IPS-11a (cell line): Measurements from ENCODE around the gene CAB39.

Source experiments
- H3K4me3 ChIP-seq: one replicate; pipeline ENCODE4 v1.5.1; 2013; ENCODE audit warnings: low read depth, low read length, control low read depth

The CAB39 gene

DNA sequence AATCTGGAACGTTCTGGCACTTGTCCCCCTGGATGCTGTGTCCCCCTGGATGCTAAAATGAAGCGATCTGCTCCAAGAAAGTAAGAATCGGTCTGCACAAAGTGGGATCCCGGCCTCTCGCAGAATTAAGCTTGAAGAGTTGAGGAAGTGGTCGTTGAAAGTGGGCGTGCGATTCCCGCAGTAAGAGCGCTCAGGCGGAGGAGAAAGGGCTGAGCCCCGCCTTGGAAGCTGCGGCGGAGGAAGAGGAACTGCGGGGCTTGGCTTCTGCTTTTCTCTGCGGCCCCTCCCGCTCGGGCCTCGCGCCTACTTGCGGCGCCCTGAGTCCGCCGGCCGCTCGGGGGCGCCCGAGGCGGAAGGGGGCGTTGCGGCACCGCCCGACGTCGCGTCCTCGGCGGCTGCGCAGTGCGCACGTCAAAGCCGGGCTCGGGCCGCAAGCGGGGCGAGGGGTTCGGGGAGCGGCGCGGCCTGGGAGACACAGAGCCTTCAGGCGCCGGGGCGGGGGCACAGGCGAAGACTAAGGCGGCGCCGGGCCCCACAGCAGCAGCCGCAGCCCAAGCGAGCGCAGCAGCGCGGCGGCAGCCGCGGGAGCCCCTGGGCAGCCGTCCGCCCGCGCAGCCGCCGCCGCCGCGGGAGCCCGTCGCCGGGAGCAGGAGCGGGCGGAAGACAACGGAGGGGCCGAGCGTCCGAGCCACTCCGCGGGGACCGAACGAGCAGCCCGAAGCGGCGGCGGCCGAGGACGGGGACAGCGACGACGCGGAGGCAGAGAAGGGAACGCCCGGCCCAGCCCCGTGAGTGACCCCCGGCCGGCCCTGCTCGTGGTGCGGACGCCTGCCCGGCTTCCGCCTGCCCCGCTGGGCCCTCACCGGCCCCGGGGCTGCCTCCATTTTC is at the start of gene CAB39:
TSS of gene CAB39 (plus strand) at position 400 of the 888 bp plus-strand sequence. CDS start 47,160 bp downstream, outside the sequence.
- H3K4me3 ChIP-seq = peak within 1 kb of the TSS; percentile 80

DNA sequence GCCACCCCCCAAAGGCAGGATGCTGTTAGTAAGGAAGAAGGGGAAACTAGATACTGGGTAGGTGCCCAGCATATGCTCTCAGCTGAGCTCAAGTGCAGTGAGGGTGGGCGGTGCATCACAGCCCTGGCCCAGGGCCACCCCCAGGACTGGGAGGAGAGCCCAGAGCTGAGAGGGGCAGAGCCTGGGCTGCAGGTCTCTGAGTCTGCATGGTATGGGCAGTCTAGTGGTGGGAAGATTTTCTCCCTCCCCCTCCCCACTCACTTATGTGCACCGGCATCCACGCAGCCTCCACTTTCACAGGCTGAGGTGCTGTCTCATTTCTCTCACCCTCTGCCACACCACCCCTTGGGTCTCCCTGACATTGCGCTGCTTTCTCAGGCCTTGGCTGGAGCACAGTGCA is 48.5 kb upstream of the CAB39 start:
- H3K4me3 ChIP-seq = no peak overlapping the region

GRCh38 chr2:230664844-230665243 is 47.8 kb upstream of the CAB39 start:
- no peak overlapping the region for H3K4me3 ChIP-seq

GRCh38 chr2:230665263-230665691 is 47.4 kb upstream of the CAB39 start:
- H3K4me3 ChIP-seq = no peak overlapping the region

- H3K4me3 ChIP-seq = no peak overlapping the region
Measured at GRCh38 chr2:230666446-230666845, 46.2 kb upstream of the CAB39 start.

- no peak overlapping the region for H3K4me3 ChIP-seq
Measured at GRCh38 chr2:230666885-230667712, 45.5 kb upstream of the CAB39 start.

GRCh38 chr2:230668184-230668938 is 44.3 kb upstream of the CAB39 start:
- no peak overlapping the region for H3K4me3 ChIP-seq

GRCh38 chr2:230668939-230669303 is 43.7 kb upstream of the CAB39 start:
- no peak overlapping the region for H3K4me3 ChIP-seq

GRCh38 chr2:230669386-230669950 is 43.2 kb upstream of the CAB39 start:
- H3K4me3 ChIP-seq = no peak overlapping the region

- H3K4me3 ChIP-seq = no peak overlapping the region
Measured at GRCh38 chr2:230671117-230671516, 41.5 kb upstream of the CAB39 start.

- H3K4me3 ChIP-seq = no peak overlapping the region
Measured at GRCh38 chr2:230672836-230673235, 39.8 kb upstream of the CAB39 start.

DNA sequence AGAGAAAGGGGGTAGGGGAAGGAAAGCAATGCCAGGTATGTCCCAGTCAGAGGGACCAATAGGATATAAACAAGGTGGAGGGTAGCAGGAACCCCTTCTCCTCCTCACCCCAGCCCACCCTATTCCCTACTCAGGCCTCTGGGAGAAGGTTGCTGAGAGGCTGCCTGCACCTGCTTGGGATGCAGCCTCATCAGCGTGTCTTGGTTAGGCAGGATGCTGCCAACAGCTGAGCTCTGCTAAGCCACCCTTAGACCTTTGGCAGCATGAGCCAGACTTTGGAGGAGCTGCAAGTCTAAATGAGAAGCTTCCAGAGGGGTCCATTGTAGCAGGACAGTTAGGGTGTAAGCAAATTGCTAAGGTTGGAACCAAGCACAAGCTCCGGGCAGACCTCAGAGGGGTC is 38.2 kb upstream of the CAB39 start:
- H3K4me3 ChIP-seq = no peak overlapping the region

DNA sequence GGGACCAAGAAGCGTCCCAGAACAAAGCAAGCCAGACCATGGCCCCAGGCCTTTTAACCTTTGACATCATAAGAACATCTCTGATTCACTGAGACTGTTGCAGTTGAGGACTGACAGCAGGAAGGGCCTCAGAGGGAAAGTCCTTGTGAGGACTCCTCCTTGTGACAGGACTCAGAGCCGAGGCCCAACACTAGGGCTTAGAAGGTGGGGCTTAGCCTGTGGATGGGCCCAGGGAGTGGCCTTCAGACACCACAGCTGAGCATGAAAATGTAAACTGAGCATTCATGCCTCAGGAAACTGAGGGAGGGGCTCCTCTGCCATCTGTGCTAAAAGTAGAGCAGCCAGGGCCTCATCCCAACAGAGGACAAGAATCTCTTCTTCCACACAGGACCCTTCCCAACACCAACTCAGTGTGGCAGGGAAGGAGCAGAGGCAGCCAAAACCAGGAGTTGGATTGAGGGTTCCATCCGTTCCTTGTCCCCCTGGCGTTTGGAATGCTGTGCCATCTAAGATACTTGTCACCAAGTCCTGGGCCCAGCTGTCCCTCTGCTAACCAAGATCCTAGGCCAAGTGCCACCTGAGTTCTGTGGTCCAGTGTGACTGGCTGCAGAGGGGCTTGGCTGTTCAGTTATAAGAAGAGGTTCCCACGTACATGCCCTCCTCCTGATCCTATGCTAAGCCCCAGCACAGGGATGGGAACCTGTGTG is 37.5 kb upstream of the CAB39 start:
- no peak overlapping the region for H3K4me3 ChIP-seq

DNA sequence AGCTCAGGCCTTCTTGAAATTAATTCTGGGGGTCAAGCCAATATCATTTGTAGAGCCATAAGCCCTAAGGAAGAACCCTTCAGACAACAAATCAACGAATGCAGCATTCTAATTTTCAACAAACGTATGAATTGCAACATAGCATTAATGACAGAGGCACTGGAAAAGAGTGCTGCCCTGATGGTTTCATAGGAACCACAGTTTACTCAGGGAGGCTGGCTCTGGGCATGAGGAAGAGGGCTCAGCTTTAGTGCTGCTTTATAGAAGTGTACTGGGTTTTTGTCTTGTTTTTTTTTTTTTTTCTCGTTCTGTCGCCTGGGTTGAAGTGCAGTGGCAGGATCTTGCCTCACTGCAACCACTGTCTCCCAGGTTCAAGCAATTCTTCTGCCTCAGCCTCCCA is 36.1 kb upstream of the CAB39 start:
- H3K4me3 ChIP-seq = no peak overlapping the region

DNA sequence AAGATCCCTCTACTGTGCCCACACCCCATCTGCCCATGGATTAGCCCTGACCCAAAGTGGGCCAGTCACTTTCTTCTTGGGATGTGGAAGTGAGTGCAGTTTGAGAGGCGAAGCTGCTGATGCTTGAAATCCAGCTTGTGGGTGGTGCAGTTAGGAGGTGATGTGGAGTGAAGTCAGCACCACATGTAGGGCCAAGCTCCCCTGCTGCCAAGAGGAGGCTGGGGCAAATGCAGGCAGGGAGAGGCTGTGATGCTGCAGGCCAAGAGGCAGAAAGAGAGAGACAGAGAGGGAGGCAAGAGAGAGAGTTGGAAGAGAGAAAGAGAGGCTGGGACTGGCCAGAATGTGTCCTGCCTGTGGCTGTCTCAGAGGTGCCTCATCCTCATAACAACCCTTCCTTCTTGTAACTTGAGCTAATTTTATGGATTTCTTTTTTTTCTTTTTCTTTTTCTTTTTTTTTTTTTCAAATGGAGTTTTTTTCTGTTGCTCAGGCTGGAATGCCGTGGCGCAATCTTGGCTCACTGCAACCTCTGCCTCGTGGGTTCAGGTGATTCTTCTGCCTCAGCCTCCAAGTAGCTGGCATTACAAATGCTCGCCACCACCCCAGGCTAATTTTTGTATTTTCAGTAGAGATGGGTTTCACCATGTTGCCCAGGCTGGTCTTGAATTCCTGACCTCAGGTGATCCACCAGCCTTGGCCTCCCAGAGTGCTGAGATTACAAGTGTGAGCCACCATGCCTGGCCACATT is 35.3 kb upstream of the CAB39 start:
- no peak overlapping the region for H3K4me3 ChIP-seq

GRCh38 chr2:230678018-230678417 is 34.6 kb upstream of the CAB39 start:
- H3K4me3 ChIP-seq = no peak overlapping the region

DNA sequence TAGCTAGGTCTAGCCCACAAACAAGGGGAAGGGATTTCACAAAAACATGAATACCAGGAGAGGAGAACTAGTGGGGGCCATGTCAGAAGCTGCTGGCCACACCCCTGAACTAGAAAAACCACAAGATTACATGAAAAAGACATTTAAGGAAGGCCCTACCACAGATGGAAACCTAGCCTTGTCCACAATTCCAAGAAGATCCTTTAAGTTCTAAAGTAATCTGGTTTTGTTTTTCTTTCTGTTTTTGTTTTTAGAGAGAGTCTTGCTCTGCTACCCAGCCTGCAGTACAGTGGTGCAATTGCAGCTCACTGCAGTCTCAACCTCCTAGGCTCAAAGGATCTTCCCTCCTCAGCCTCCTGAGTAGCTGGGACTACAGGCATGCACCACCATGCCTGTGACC is 34.2 kb upstream of the CAB39 start:
- H3K4me3 ChIP-seq = no peak overlapping the region

DNA sequence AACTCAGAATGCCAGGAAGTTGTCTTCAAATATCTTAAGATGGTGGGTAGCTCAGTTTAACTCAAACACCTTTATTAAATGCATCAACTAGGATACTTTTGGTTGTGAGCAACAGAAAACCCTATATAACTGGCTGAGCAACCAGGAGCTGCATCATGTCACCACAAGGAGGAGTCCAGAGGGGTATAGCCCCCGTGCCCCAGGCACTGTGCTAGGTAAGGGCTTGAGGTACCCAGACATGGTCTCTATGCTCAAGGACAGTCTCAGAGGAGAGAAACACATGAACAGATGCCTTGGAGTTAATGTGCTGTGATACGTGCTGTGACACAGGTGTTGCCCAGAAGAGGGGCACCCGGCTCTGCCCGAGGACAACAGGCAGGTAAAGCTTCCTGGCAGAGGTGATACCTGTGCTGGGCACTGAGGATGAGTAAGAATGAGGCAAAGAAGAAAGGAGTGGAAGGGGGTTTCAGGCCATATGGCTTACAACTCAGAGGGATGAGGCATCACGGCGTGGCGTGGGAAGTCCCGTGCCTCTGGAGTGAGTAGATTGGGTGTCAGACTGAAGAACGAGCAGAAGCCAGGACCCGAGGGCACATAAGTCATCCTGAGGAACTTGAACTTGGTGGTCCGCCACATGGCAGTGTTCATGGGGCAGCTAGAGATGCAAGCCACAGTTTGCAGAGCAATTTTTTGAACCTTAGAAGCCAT is 32.0 kb upstream of the CAB39 start:
- H3K4me3 ChIP-seq = no peak overlapping the region

DNA sequence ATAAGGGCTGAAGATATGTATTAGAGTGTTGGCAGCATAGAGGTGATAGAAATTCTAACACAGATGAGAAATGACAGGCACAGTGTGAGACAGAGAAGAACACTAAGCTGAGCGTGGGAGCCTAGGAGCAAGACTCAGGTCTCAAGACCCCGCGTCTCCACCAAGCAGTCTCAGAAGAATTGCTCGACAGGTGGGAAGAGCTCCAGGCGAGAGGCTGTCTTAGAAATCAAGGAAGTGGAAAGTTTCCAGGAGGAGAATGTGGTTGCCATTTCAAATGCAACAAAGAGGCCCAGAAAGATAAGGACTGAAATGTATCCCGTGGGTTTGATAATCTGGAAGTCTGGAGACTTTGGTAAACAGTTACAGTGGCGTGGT is 31.5 kb upstream of the CAB39 start:
- no peak overlapping the region for H3K4me3 ChIP-seq
